HCT116 (cell line): Measurements from ENCODE around the gene RAC2.

Experiments
- ATF3 ChIP-seq: IDR thresholded peaks from 2 replicates; pipeline ENCODE4 v1.6.1; 2012
- CTCF ChIP-seq, 3 experiments: fragments of 200-600 bp in 1 of 3; sonication (generic) in 1 of 3; IDR thresholded peaks in 2 of 3; conservative IDR thresholded peaks in 1 of 3; 2 replicates each; pipeline ENCODE4 v1.5.1; 2012 to 2017; ENCODE audit warnings: low read depth in 2 of 3, low read length in 2 of 3, antibody characterized with exemption in 1 of 3, borderline replicate concordance in 1 of 3, control low read depth in 1 of 3, mild to moderate bottlenecking in 1 of 3, mixed read lengths in 1 of 3, mixed run types in 1 of 3, moderate library complexity in 1 of 3; ENCODE audit not compliant: insufficient read depth in 1 of 3
- POLR2A ChIP-seq: IDR thresholded peaks from 2 replicates; pipeline ENCODE4 v1.7.0; 2011; ENCODE audit warnings: borderline replicate concordance; ENCODE audit not compliant: insufficient read depth, insufficient read length; ENCODE audit errors: extremely low read depth

- TF ChIP-seq POLR2A (no peak), CTCF (IDR thresholded peaks at IDR 0.05 in 2 of 3, conservative IDR thresholded peaks at IDR 0.05 in 1 of 3; ENCODE audit: borderline replicate concordance in 1 of 3, insufficient read depth in 1 of 3, low read depth in 2 of 3, low read length in 2 of 3) (no peak), ATF3 (no peak)
Measured at GRCh38 chr22:37202001-37202555, 42.0 kb downstream of the RAC2 start.
